Naive B cell (primary cell): ENCODE measurements around the gene CSRNP3. TPM values are rescaled to one million over a fixed set of nuclear protein-coding genes. Genes with fewer than 3 reads are reported as not detected.

Experiments
- ATAC-seq, 2 donors: fragments of 150-1000 bp; cut with Tn5 transposase; 2 replicates each; pipeline ENCODE4 v1.10.0; 2021; ENCODE audit warnings: low read depth in 2 of 2, mild to moderate bottlenecking in 2 of 2, moderate library complexity in 2 of 2
- DNase-seq: peaks from one replicate; pipeline ENCODE4 v3.0.0; 2022
- H3K27ac Mint-ChIP-seq, 6 donors: one replicate each; pipeline ENCODE4 v1.8.0; 2020 to 2022; ENCODE audit warnings: mild to moderate bottlenecking in 6 of 6, mixed read lengths in 6 of 6, moderate library complexity in 5 of 6, inconsistent platforms in 2 of 6
- H3K27me3 Mint-ChIP-seq, 3 donors: one replicate each; pipeline ENCODE4 v1.8.0; 2021 to 2022; ENCODE audit warnings: mixed read lengths in 3 of 3, mild to moderate bottlenecking in 1 of 3
- H3K36me3 Mint-ChIP-seq, 2 donors: one replicate each; pipeline ENCODE4 v1.8.0; 2020 to 2022; ENCODE audit warnings: mixed read lengths in 2 of 2, inconsistent platforms in 1 of 2, mild to moderate bottlenecking in 1 of 2
- H3K4me1 Mint-ChIP-seq, 3 donors: one replicate each; pipeline ENCODE4 v1.8.0; 2020 to 2022; ENCODE audit warnings: mixed read lengths in 3 of 3, inconsistent platforms in 1 of 3, mild to moderate bottlenecking in 1 of 3, moderate library complexity in 1 of 3
- H3K4me3 Mint-ChIP-seq, 8 donors: one replicate each; pipeline ENCODE4 v1.8.0; 2020 to 2022; ENCODE audit warnings: mild to moderate bottlenecking in 8 of 8, mixed read lengths in 8 of 8, moderate library complexity in 8 of 8, inconsistent platforms in 2 of 8
- H3K9me3 Mint-ChIP-seq, 7 donors: one replicate each; pipeline ENCODE4 v1.8.0; 2020 to 2022; ENCODE audit warnings: mixed read lengths in 7 of 7, mild to moderate bottlenecking in 5 of 7, inconsistent platforms in 2 of 7, moderate library complexity in 1 of 7
- polyA plus RNA-seq, 6 donors: library from polyadenylated mRNA; unstranded; fragments of 300-500 nt; fragmentation: Illumina TruSeq; gene quantifications; one replicate each; pipeline ENCODE4 v1.2.3, GENCODE V29; 2021; ENCODE audit warnings: low read depth in 6 of 6

Gene CSRNP3
- polyA plus RNA-seq, 6 donors from 2014 or later, result not detected

GRCh38 chr2:165706960-165707487 is 237.5 kb downstream of the CSRNP3 start:
- H3K4me1 Mint-ChIP-seq, result no peaks in the 10 kb centered on the region
- no peak overlapping the region for H3K27ac Mint-ChIP-seq
- no peak overlapping the region for H3K4me3 Mint-ChIP-seq
- H3K27me3 Mint-ChIP-seq, result peaks cover 0 to 4% (median 0%) of the 10 kb centered on the region in 3 donors
- peaks cover 0 to 4% (median 3%) of the 10 kb centered on the region in 7 donors for H3K9me3 Mint-ChIP-seq
- H3K36me3 Mint-ChIP-seq, result peaks cover 0 to 7% of the 10 kb centered on the region in 2 donors
- no peak for DNase-seq
- no peak for ATAC-seq

- no peaks in the 10 kb centered on the region for H3K36me3 Mint-ChIP-seq
- no peaks in the 10 kb centered on the region for H3K4me1 Mint-ChIP-seq
- ATAC-seq (no peak), DNase-seq (no peak)
- H3K4me3 Mint-ChIP-seq, result no peak overlapping the region
- no peaks in the 10 kb centered on the region for H3K9me3 Mint-ChIP-seq
- no peaks in the 10 kb centered on the region for H3K27me3 Mint-ChIP-seq
- no peak overlapping the region for H3K27ac Mint-ChIP-seq
Measured at GRCh38 chr2:165716091-165716490, 246.6 kb downstream of the CSRNP3 start.

- Mint-ChIP-seq H3K27ac (peak overlapping the region in 1 of 6 donors; percentile 61), H3K27me3 (peaks cover 0 to 9% (median 4%) of the 10 kb centered on the region in 3 donors), H3K4me1 (no peaks in the 10 kb centered on the region), H3K4me3 (no peak overlapping the region), H3K9me3 (no peaks in the 10 kb centered on the region), H3K36me3 (no peaks in the 10 kb centered on the region)
- ATAC-seq (no peak), DNase-seq (no peak)
Measured at GRCh38 chr2:165718610-165719210, 249.2 kb downstream of the CSRNP3 start.

- H3K4me1 Mint-ChIP-seq, result no peaks in the 10 kb centered on the region
- H3K4me3 Mint-ChIP-seq, result no peak overlapping the region
- peaks cover 0 to 9% (median 4%) of the 10 kb centered on the region in 3 donors for H3K27me3 Mint-ChIP-seq
- no peak for ATAC-seq
- H3K27ac Mint-ChIP-seq, result no peak overlapping the region
- H3K9me3 Mint-ChIP-seq, result no peaks in the 10 kb centered on the region
- H3K36me3 Mint-ChIP-seq, result no peaks in the 10 kb centered on the region
- no peak for DNase-seq
Measured at GRCh38 chr2:165720511-165720910, 251.0 kb downstream of the CSRNP3 start.

GRCh38 chr2:165725421-165725820 is 255.9 kb downstream of the CSRNP3 start:
- DNase-seq, result no peak
- H3K9me3 Mint-ChIP-seq, result no peaks in the 10 kb centered on the region
- H3K27me3 Mint-ChIP-seq, result peaks cover 0 to 9% (median 4%) of the 10 kb centered on the region in 3 donors
- ATAC-seq, result no peak
- H3K4me3 Mint-ChIP-seq, result no peak overlapping the region
- peaks cover 0 to 5% (median 0%) of the 10 kb centered on the region in 3 donors for H3K4me1 Mint-ChIP-seq
- H3K27ac Mint-ChIP-seq, result no peak overlapping the region
- H3K36me3 Mint-ChIP-seq, result no peaks in the 10 kb centered on the region

Other genes with a start within 250 kb of the CSRNP3 start
- under 1 TPM in 4 of 6 donors, not detected in 2; 0.04 to 0.27 (median 0.16) TPM for gene SCN2A, start 230.3 kb upstream of the CSRNP3 start, polyA plus RNA-seq